ENCODE measurements around the gene ZNF274.
"Not testable (repeated sequence)": the region's sequence is repeated elsewhere in the genome, so short reads cannot be mapped to it uniquely, and the experiment has no call there.

The ZNF274 gene

GRCh38 chr19:58212336-58213074 is 29.6 kb downstream of the ZNF274 start:
- DNase-seq: no peak

- no peak for DNase-seq
Measured at GRCh38 chr19:58213075-58213369, 30.2 kb downstream of the ZNF274 start.

- no peak for DNase-seq
Measured at GRCh38 chr19:58217069-58217481, 34.2 kb downstream of the ZNF274 start.

DNA sequence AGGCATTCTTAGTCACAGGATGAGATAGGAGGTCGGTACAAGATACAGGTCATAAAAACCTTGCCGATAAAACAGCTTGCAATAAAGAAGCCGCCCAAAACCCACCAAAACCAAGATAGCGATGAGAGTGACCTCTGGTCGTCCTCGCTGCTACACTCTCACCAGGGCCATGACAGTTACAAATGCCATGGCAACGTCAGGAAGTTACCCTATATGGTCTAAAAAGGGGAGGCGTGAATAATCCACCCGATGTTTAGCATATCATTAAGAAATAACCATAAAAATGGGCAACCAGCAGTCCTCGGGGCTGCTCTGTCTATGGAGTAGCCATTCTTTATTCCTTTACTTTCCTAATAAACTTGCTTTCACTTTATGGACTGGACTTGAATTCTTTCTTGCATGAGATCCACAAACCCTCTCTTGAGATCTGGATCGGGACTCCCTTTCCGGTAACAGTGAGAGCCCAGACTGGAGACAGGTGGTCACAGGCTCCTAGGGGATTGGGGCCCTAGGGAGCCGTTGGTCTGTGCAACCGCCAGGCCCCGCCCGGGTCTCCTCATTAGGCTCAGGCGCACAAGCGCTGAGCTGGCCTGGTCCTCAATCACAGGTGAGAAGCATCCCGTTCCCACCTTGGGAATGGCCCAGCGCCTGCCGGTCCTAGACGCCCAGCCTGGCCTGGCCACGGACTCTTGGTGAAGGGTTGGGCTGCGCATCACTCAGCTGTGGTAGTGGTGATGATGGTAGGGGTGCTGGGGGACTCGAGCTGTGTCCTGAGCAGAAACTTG is 34.9 kb downstream of the ZNF274 start:
- no peak for DNase-seq

GRCh38 chr19:58218899-58219298 is 36.0 kb downstream of the ZNF274 start:
- no peak for DNase-seq

DNA sequence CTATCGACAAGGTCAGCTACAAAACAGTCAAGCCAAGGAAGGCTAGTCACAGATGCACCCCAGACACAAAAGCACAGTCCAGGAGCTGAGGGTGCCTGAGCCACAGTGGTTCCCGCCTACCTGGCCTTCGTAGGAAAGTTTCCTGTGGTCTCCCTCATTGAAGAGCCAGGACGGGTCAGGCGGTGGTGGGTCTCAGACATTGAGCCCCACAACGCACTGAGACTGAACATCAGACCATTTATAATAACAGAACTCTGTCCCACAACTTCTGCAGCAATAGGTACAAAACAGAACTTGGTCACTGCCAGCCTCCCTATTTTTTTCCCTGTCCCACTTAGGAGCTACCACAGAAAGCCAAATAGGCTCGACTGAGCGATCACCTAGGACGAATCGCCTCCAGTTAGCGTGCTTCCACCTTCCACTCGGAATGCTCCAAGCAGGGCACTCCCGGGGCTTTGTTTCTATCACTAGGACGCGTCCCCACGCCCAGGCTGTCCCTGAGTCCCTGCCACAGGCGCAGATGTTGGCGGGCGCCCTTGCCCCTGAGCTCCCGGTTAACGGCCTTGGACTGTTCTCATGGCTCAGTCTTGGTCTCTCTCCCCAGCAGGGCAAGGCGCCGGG is 45.2 kb downstream of the ZNF274 start:
- no peak for DNase-seq

DNA sequence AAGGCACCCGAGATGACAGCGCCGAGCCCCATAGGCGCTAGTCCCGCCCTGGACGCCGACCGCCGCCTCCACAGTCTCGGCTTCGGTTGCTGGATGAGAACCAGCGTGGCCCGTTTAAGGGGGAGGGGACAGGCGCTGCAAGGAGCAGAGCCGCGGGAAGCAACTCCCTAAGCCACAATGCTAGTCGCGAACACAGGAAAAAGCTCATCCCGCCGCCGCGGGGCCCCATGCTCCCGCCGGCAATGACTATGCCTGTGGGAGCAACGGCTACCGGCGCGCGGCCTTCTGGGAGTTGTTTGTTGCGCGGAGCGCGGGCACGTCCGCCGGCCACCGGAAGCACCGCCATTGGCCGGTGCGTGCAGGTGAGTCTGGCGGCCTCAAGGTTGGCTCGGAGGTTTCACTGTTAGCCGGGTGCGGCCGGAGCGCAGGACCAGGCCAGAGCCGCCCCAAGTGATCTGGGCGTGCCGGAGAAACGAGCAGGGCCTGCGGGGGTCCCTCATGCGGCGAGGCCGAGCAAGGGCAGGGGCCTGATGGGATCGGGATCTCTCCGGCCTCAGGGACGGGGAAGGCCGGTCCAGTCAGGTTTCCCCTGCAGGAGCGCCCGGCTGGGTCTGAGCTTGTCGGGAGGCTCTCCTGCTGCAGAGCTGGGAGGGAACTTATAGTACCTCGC is 45.9 kb downstream of the ZNF274 start, which contains the start of gene ZNF544:
TSS of gene ZNF544 (plus strand) at position 330 of the 670 bp plus-strand sequence. CDS start 15,110 bp downstream, outside the sequence.
- DNase-seq: peak; percentile 36 to 39

- DNase-seq: peak; percentile 8 to 9
Measured at GRCh38 chr19:58229255-58229639, 46.4 kb downstream of the ZNF274 start.

DNA sequence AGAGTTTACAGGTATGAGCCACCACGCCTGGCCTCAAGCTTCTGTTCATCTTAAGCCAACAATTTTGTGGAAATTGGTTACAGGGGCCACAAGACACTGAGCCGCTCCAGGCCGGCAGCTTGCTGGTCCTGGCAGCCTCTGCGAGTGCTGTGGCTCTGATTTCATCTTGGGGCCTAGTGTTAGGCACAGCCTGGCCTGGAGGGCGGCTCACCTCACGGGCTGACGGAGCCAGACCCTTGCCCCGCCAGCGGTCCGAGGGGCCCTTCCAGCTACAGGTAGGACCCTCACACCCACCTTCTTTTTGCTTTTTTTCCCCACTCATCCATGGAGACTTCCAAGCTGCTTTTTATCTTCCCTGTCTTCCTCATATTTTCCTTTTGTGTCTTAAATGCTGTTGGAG is 54.5 kb downstream of the ZNF274 start:
- no peak for DNase-seq

- no peak for DNase-seq
Measured at GRCh38 chr19:58243351-58243750, 60.5 kb downstream of the ZNF274 start.

GRCh38 chr19:58248886-58249285 is 66.0 kb downstream of the ZNF274 start:
- DNase-seq: no peak

DNA sequence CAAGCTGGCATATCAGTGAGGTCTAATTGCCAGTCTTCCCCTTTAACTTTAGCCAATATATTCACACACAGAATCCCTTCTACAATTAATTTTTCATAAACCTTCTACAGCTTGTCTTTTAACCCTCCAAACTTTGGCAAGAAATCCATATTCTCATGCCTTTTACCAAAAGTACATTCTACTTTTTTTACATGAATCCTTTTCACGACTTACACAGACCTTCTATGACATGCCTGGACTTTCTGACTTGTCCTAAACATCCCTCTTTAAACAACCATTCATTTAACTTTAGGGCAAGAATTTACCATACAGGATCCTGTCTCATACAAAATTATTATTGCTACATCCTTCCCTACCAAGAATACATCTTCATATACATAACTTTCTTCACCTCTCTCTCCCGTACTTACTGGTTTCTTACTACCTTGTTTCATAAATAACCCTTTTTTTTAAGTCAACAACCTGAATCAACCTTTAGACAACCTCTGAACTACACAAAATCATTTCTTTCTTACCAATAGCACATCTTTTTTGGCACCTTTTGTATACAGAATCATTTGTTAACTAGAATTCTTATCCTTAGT is 69.3 kb downstream of the ZNF274 start:
- no peak for DNase-seq

GRCh38 chr19:58258259-58258658 is 75.4 kb downstream of the ZNF274 start:
- not testable (repeated sequence) for DNase-seq

DNA sequence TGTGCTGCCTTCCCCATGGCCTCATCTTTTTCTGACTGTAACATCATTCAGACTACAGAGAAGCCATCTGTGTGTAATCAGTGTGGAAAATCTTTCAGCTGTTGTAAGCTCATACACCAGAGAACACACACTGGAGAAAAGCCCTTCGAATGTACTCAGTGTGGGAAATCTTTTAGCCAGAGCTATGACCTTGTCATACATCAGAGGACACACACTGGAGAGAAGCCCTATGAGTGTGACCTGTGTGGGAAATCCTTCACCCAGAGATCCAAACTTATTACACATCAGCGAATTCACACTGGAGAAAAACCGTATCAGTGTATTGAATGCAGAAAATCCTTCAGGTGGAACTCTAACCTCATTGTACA is 78.7 kb downstream of the ZNF274 start:
- DNase-seq: no peak

GRCh38 chr19:58261968-58262921 is 79.4 kb downstream of the ZNF274 start:
- no peak for DNase-seq

GRCh38 chr19:58262922-58263296 is 80.0 kb downstream of the ZNF274 start:
- DNase-seq: no peak

Data from activated CD4-positive, alpha-beta T cell treated with anti-CD3 and anti-CD28 coated beads, Interleukin-2, amount 50 U/mL, for 4 hours (primary cell).